Peyer's patch (tissue), 4 donors: ENCODE measurements around the gene TBX6.

ENCODE experiments used
- CTCF ChIP-seq, 6 experiments: fragments of 450-650 bp in 4 of 6; fragments of 200-600 bp in 2 of 6; sonication (generic) in 1 of 6; IDR thresholded peaks; one replicate each; pipeline ENCODE4 v1.5.1; 2017 to 2019; ENCODE audit warnings: antibody characterized with exemption in 6 of 6, mild to moderate bottlenecking in 3 of 6, moderate library complexity in 1 of 6
- POLR2A ChIP-seq, 2 donors: fragments of 450-650 bp; IDR thresholded peaks; one replicate each; pipeline ENCODE4 v1.5.1; 2017; ENCODE audit warnings: antibody characterized with exemption in 2 of 2, mild to moderate bottlenecking in 2 of 2, moderate library complexity in 2 of 2

- TF ChIP-seq CTCF (IDR thresholded peaks at IDR 0.05) (no peak), POLR2A (IDR thresholded peaks at IDR 0.05) (no peak)
Observed at GRCh38 chr16:30137897-30138296, 46.2 kb upstream of the TBX6 start.
